ENCODE data around the gene SFRP5.

SFRP5 gene

DNA sequence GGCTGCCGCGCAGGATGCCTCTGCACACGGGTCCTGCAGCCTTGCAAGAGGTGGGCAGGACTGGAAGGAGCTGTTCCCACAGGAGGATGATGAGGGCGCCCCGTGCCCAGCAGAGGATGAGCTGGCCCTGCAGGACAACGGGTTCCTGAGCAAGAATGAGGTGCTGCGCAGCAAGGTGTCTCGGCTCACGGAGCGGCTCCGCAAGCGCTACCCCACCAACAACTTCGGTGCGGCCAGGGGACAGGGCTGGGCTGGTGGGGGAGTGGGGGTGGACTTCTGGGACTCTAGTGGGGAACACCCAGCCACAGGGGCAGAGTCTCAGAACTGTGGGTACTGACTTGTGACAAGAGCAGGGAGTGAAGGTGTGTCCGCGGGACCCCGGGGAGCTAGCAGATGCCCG, 18.8 kb downstream of the SFRP5 start:
- H3K4me3 ChIP-seq (ENCODE audit: low read depth in 1 of 2, low read length in 1 of 2) = no peak overlapping the region
- no peaks in the 10 kb centered on the region for H3K9me3 ChIP-seq
- no peak overlapping the region for H3K27ac ChIP-seq
- no peaks in the 10 kb centered on the region for H3K4me1 ChIP-seq (ENCODE audit: control insufficient read depth in 1 of 2, insufficient read depth in 1 of 2, low read depth in 1 of 2, low read length in 1 of 2)
- peaks cover 100% of the 10 kb centered on the region for H3K36me3 ChIP-seq
- TF ChIP-seq, protein P1, sequence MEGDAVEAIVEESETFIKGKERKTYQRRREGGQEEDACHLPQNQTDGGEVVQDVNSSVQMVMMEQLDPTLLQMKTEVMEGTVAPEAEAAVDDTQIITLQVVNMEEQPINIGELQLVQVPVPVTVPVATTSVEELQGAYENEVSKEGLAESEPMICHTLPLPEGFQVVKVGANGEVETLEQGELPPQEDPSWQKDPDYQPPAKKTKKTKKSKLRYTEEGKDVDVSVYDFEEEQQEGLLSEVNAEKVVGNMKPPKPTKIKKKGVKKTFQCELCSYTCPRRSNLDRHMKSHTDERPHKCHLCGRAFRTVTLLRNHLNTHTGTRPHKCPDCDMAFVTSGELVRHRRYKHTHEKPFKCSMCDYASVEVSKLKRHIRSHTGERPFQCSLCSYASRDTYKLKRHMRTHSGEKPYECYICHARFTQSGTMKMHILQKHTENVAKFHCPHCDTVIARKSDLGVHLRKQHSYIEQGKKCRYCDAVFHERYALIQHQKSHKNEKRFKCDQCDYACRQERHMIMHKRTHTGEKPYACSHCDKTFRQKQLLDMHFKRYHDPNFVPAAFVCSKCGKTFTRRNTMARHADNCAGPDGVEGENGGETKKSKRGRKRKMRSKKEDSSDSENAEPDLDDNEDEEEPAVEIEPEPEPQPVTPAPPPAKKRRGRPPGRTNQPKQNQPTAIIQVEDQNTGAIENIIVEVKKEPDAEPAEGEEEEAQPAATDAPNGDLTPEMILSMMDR (IDR thresholded peaks at IDR 0.05) = no peak
- no peaks in the 10 kb centered on the region for H3K27me3 ChIP-seq

DNA sequence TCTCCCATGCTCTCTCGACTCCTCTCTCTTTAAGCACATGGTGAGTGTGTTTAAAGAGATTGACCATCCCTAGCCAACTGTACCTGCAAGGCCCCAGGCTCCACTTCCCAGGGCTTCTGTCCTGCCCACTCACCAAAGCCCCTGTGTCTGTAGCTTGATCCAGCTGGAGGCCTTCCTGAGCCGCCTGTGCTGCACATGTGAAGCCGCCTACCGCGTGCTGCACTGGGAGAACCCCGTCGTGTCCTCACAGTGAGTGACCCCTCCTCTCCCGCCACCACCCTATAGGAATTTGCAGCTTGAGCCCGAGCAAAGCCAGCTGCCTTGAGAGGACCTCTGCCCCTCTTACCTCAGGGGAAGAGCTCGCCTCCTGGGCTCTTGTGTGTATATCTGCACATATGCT, 23.7 kb downstream of the SFRP5 start:
- H3K9me3 ChIP-seq = no peaks in the 10 kb centered on the region
- no peaks in the 10 kb centered on the region for H3K4me1 ChIP-seq (ENCODE audit: control insufficient read depth in 1 of 2, insufficient read depth in 1 of 2, low read depth in 1 of 2, low read length in 1 of 2)
- H3K4me3 ChIP-seq (ENCODE audit: low read depth in 1 of 2, low read length in 1 of 2) = no peak overlapping the region
- H3K27me3 ChIP-seq = no peaks in the 10 kb centered on the region
- peaks cover 96% of the 10 kb centered on the region for H3K36me3 ChIP-seq
- TF ChIP-seq, protein P1 (IDR thresholded peaks at IDR 0.05) = no peak
- no peak overlapping the region for H3K27ac ChIP-seq

DNA sequence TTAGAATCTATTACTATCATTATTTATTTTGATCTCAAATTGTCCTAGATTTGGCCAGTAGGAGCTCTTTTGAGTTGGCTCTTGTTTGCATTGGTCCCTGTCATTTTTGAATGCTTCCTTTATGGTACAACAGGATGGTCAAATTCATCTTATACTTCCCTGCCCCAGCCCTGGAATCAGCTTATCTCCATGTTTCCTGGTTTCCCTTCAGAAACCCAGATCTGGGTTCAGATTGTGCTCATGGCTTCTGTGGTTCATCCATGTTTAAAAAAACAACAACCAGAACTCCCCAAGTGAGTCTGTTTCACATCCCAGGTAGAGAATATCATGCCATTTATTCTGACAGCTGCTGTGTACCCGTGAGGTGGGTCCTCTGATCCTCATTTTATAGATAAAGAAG, 24.2 kb downstream of the SFRP5 start:
- Histone ChIP-seq H3K27me3 (no peaks in the 10 kb centered on the region), H3K4me1 (ENCODE audit: control insufficient read depth in 1 of 2, insufficient read depth in 1 of 2, low read depth in 1 of 2, low read length in 1 of 2) (no peaks in the 10 kb centered on the region), H3K4me3 (ENCODE audit: low read depth in 1 of 2, low read length in 1 of 2) (no peak overlapping the region), H3K36me3 (peaks cover 96% of the 10 kb centered on the region), H3K9me3 (no peaks in the 10 kb centered on the region), H3K27ac (no peak overlapping the region)
- TF ChIP-seq, protein P1 (IDR thresholded peaks at IDR 0.05) = no peak

DNA sequence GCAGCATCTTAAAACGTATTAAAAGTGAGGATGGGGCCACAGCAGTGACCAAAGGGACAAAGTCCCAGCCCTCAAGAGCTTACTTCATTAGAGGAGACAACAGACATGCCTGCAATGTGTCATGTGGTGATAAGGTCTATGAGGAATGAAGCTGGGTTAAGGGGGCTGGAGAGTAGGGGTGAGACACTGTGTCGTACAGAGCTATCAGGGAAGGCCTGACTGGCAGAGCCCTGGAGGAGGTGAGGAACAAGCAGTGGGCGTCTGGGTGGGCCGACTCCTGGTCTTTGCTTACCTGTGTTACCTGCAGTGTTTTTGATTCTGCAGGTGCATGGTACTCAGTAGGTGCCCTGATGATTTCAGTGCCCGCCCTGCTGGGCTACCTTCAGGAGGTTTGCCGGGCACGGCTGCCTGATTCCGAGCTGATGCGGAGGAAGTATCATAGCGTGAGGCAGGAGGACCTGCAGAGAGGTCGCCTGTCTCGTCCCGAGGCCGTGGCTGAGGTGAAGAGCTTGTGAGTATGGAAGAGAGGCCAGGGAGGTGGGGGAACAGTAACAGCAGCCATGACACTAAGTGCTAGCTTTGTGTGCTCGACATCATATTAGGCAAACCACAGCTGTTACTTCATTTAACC, 27.3 kb downstream of the SFRP5 start:
- no peaks in the 10 kb centered on the region for H3K27me3 ChIP-seq

DNA sequence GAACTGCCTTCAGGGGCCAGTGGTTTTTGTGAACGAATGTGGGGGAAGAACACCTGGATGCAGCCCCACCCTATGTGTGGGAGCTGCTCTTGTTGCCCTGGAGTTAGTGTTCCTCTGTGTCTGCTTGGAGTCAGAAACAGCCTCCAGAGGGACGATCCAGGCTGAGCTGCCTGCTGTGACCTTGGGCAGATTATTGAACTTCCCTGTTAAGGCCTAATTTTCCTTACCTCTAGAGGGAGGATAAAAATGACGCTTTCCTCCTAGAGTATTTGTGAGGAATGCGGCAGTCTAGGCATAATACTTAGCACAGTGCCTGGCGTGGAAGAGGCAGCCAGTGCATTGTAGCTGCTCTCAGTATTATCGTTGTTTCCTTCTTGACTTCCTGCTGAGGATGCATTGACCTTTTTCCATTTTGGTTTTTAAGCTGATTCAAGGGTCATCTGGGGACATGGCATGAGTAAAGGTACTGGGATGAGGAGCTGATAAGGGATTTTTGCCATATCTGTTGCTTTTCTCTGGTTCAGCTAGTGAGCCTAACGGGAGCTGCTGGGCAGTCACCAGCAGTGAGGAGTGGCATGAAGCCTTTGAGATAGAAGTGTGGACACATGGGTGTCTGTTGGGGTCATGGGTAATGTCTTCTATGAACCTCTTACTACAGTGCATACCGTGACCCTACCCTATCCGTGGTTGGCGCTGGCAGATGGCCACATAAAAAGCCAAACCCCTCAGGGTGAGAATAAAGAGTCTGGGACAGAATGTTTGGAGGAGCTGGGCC, 28.4 kb downstream of the SFRP5 start:
- H3K36me3 ChIP-seq = peaks cover 89% of the 10 kb centered on the region
- H3K27me3 ChIP-seq = no peaks in the 10 kb centered on the region
- H3K4me1 ChIP-seq (ENCODE audit: control insufficient read depth in 1 of 2, insufficient read depth in 1 of 2, low read depth in 1 of 2, low read length in 1 of 2) = peaks cover 4% of the 10 kb centered on the region in 2 experiments
- TF ChIP-seq, protein P1 (IDR thresholded peaks at IDR 0.05) = no peak
- no peaks in the 10 kb centered on the region for H3K9me3 ChIP-seq
- no peak overlapping the region for H3K4me3 ChIP-seq (ENCODE audit: low read depth in 1 of 2, low read length in 1 of 2)
- H3K27ac ChIP-seq = no peak overlapping the region

More for the DNA sequence above, 27.3 kb downstream of the SFRP5 start:
- TF ChIP-seq, protein P1 (IDR thresholded peaks at IDR 0.05) = no peak
- peaks cover 90% of the 10 kb centered on the region for H3K36me3 ChIP-seq
- H3K4me3 ChIP-seq (ENCODE audit: low read depth in 1 of 2, low read length in 1 of 2) = no peak overlapping the region
- H3K9me3 ChIP-seq = no peaks in the 10 kb centered on the region
- H3K4me1 ChIP-seq (ENCODE audit: control insufficient read depth in 1 of 2, insufficient read depth in 1 of 2, low read depth in 1 of 2, low read length in 1 of 2) = no peaks in the 10 kb centered on the region
- H3K27ac ChIP-seq = no peak overlapping the region

Data from neutrophil (primary cell).